ENCODE data around the gene TKTL1.

DNA sequence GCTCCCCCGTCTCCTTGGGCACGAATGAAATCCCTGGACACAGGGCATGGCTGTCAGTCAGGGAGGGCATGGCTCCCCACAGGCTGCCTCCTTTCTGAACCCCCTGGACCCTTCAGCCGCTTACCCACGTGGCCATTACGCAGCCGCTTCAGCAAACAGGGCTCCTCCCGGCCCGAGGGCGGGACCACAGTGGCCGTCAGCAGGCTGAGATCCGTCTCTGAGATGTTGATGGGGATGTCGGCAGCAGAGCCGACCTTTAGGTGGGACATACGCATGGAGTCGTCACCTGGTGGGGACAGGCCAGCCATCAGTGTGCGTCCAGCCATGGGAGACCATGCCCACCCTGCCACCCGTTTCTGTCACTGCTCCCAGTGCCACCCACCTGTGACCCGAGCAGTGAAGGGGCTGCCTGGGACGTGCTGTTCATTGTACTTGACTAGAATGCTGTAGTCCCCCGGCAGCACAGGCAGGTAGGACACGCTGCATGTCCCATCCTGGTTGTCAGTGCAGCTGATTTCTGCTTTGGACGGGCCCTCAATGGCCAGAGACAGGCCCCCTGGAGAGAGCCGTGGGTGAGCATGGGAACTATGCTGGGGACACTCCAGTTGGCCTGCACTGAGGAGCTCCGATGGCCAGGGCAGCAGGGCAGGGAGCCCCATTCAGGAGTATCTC is 57.7 kb downstream of the TKTL1 start:
- TF ChIP-seq POLR2A (IDR thresholded peaks at IDR 0.05; ENCODE audit: low read length) = no peak
- TF ChIP-seq GATA1 (IDR thresholded peaks at IDR 0.05; ENCODE audit: low read depth, low read length) = no peak
